Activated T-cell treated with anti-CD3 and anti-CD28 coated beads, Interleukin-2, amount 50 U/mL, for 24 hours (primary cell): Measurements from ENCODE around the gene HERC5.
A peak's percentile ranks its signal among the peaks of the same experiment; 100 is the strongest.
"Not testable (repeated sequence)": the region's sequence is repeated elsewhere in the genome, so short reads cannot be mapped to it uniquely, and the experiment has no call there.

Source experiments
- DNase-seq: peaks from one replicate; pipeline ENCODE4 v3.0.0-alpha.2; 2020
- H3K27ac Mint-ChIP-seq: 2 replicates; pipeline ENCODE4 v1.8.0; 2020; ENCODE audit warnings: mild to moderate bottlenecking, mixed read lengths
- H3K27me3 Mint-ChIP-seq: 2 replicates; pipeline ENCODE4 v1.8.0; 2020; ENCODE audit warnings: mixed read lengths
- H3K36me3 Mint-ChIP-seq: 2 replicates; pipeline ENCODE4 v1.8.0; 2020; ENCODE audit warnings: low read depth, mixed read lengths
- H3K4me1 Mint-ChIP-seq: 2 replicates; pipeline ENCODE4 v1.8.0; 2020; ENCODE audit warnings: low read depth, mixed read lengths
- H3K4me3 Mint-ChIP-seq: 2 replicates; pipeline ENCODE4 v1.8.0; 2020; ENCODE audit warnings: mild to moderate bottlenecking, moderate library complexity, mixed read lengths
- H3K9me3 Mint-ChIP-seq: 2 replicates; pipeline ENCODE4 v1.8.0; 2020; ENCODE audit warnings: mixed read lengths

The HERC5 gene

DNA sequence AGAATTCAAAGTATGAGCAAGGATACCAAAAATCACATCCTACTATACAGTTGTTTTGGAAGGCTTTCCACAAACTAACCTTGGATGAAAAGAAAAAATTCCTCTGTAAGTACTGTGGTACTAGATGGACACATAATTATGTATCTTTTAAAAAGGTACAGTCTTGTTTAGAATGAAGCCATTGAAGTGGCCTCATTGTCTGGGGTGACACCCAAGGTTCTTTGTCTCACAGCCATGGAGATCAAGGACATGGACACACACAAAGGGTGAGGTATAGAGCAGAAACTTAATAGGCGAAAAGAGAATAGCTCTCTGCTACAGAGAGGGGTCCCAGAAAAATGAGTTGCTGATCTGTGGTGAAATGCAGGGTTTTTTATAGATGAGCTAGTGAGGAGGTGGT is 16.8 kb upstream of the HERC5 start:
- no peak overlapping the region for H3K4me3 Mint-ChIP-seq
- peaks cover 43% of the 10 kb centered on the region for H3K36me3 Mint-ChIP-seq
- no peaks in the 10 kb centered on the region for H3K9me3 Mint-ChIP-seq
- H3K4me1 Mint-ChIP-seq, result no peaks in the 10 kb centered on the region
- no peaks in the 10 kb centered on the region for H3K27me3 Mint-ChIP-seq
- no peak overlapping the region for H3K27ac Mint-ChIP-seq
- no peak for DNase-seq

DNA sequence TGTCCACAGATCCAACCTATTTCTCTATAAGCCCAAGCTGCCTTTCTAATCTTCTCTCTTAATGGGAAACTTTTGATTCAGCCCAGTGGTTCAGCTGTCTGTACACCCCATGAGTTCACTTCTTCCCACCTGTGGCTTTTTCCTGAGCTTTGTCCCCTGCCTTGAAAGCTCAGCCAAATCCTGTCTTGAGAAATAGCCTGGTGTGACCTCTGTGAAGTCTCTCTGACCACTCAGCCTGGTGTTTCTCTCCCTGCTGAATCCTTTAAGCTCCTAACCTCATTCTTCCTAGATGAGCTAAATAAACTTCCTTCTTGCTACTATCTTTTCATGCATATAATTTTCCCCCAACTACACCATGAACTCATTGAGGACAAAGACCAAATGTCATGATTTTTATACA is 15.2 kb upstream of the HERC5 start:
- no peaks in the 10 kb centered on the region for H3K4me1 Mint-ChIP-seq
- H3K36me3 Mint-ChIP-seq, result peaks cover 33% of the 10 kb centered on the region
- H3K4me3 Mint-ChIP-seq, result no peak overlapping the region
- H3K9me3 Mint-ChIP-seq, result no peaks in the 10 kb centered on the region
- DNase-seq, result no peak
- H3K27ac Mint-ChIP-seq, result no peak overlapping the region
- H3K27me3 Mint-ChIP-seq, result no peaks in the 10 kb centered on the region

DNA sequence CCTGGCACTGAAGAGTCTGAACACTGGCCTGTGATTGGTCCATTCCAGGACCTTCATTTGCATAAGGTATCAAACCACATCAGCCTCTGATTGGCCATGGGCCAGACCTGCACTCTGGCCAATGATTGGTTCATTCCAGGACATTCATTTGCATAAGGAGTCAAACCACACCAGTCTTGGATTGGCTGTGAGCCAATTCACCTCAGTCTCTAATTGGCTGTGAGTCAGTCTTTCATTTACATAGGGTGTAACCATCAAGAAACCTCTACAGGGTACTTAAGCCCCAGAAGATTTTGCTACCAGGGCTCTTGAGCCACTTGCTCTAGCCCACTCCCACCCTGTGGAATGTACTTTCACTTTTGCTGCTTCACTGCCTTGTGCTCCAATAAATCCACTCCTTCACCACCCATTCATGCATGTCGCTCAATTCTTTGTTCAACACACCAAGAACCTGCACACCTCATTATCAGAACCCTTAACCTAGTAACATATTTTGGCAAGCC is 14.2 kb upstream of the HERC5 start:
- Mint-ChIP-seq H3K27ac (peak overlapping the region; percentile 11), H3K4me3 (no peak overlapping the region), H3K27me3 (no peaks in the 10 kb centered on the region), H3K4me1 (no peaks in the 10 kb centered on the region), H3K36me3 (peaks cover 30% of the 10 kb centered on the region), H3K9me3 (no peaks in the 10 kb centered on the region)
- DNase-seq, result no peak

DNA sequence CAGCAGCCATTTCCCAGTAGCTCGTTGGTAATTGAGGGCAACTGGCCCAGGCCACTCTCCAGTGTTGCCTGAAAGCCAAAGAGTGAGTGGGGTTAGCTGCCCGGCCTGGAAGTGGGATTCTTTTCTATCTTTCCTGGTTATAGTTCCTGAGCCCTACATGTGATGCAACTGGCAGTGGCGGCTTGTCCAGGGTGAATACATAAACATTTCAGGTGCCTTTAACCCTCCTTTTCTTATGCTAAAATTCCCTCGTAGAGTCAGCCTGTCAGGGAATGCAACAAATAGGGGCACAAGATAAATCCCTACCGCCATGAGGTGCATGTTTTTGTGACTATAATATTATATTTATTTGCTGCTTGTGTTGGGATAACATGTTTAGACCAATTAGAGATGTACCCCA is 13.4 kb upstream of the HERC5 start:
- Mint-ChIP-seq H3K27me3 (no peaks in the 10 kb centered on the region), H3K4me3 (no peak overlapping the region), H3K9me3 (no peaks in the 10 kb centered on the region), H3K27ac (no peak overlapping the region), H3K36me3 (peaks cover 28% of the 10 kb centered on the region), H3K4me1 (no peaks in the 10 kb centered on the region)
- no peak for DNase-seq

DNA sequence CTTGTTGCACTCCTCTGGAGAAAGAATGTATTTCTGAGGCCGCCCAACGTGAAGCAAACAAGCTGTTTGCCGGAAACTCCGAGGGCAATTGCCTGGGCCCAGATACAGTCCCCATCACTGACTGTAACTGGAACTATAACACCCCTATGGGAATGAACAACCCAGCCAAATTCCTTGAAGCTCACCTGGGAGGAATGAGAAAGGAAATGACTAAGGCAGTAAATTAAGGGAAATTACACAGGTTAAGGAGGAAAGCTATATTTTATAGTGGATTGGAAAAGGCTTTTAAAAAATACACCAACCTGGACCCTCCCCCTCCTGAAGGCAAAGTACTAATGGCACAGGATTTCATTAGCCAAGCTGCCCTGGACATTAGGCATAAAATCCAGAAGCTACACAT is 11.7 kb upstream of the HERC5 start:
- Mint-ChIP-seq H3K27me3 (no peaks in the 10 kb centered on the region), H3K27ac (no peak overlapping the region), H3K4me3 (no peak overlapping the region), H3K36me3 (peaks cover 17% of the 10 kb centered on the region), H3K4me1 (no peaks in the 10 kb centered on the region), H3K9me3 (no peaks in the 10 kb centered on the region)
- no peak for DNase-seq

DNA sequence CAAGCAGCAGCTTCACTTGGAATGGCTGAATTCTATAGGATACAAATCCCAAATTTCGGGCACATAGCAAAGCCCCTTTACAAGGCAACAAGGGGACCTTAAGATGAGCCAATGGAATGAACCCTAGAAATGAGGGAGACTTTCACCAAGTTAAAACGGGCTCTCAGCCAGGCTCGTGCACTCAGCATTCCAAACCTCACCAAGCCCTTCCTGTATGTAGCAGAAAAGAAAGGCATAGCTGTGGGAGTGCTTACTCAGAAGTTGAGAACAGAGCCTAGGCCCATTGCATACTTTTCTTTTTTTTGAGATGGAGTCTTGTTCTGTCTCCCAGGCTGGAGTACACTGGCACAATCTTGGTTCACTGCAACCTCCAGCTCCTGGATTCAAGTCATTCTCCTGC is 10.8 kb upstream of the HERC5 start:
- Mint-ChIP-seq H3K4me3 (no peak overlapping the region), H3K27me3 (no peaks in the 10 kb centered on the region), H3K9me3 (no peaks in the 10 kb centered on the region), H3K4me1 (no peaks in the 10 kb centered on the region), H3K36me3 (peaks cover 16% of the 10 kb centered on the region), H3K27ac (no peak overlapping the region)
- DNase-seq, result no peak

DNA sequence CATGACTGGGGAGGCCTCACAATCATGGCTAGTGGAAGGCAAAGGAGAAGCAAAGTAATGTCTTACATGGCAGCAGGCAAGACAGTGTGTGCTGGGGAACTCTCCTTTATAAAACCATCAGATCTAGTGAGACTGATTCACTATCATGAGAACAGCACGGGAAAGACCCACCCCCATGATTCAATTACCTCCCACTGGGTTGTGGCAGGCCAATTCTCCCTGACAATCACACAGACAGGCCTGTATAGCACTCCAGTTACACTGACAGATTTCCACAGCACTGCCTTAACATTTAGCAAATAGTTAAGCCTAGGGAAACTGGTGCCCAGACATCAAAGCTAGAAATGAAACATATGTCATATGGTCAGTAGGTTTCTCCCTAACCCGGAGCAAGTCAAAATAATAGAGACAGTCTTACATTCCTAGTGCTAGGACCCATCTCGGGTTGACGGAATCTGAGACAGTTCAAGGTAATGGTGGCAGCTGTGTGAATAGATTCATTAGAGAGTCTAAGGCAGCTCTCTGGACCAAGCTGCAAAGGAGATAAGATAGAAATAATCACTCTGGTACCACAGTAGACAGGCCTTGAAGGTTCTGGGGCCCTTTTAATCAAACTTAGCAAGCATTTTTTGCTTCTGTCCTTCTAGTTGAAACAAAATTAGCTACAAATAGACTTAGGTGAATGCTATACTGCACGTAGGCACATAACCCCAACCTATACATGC is 9.4 kb upstream of the HERC5 start:
- Mint-ChIP-seq H3K36me3 (peaks cover 10% of the 10 kb centered on the region), H3K4me1 (no peaks in the 10 kb centered on the region), H3K4me3 (no peak overlapping the region), H3K27ac (no peak overlapping the region), H3K27me3 (no peaks in the 10 kb centered on the region), H3K9me3 (no peaks in the 10 kb centered on the region)
- no peak for DNase-seq

DNA sequence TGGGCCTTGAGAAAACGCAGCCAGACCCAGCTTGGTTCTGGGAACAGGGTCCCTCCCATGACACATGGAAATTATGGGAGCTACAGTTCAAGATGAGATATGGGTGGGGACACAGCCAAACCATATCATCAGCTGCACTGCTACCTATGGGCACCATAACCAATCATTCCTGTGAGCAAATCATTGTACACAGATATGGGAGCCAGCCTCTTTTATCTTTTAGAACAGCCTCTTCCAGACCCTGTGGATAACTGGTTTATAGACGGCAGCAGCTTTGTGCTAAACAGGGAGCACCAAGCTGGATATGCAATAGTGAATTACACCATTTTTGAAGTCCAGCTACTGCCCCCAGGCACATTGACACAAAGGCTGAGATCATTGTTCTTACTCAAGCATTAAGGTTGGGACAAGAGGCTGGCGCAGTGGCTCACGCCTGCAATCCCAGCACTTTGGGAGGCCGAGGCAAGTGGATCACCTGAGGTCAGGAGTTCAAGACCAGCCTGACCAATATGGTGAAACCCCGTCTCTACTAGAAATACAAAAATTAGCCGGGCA is 8.6 kb upstream of the HERC5 start:
- H3K27me3 Mint-ChIP-seq, H3K9me3 Mint-ChIP-seq, H3K27ac Mint-ChIP-seq, H3K36me3 Mint-ChIP-seq, H3K4me3 Mint-ChIP-seq, DNase-seq, H3K4me1 Mint-ChIP-seq: not testable (repeated sequence)

DNA sequence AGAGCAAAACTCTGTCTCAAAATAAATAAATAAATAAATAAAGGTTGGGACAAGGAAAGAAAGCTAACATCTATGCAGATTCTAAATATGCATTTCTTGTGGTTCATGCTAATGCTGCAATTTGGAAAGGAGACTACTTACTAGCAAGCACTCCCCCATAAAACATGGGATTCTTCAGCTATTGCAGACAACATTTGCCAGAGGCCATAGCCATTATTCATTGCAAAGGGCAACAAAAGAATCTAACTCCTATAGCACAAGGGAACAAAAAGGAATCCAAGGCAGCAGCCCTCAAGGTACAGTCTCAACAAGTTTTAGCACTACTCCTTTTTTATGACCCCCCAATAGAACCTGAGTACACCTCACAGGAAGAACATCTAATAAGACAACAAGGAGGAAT is 8.0 kb upstream of the HERC5 start:
- no peaks in the 10 kb centered on the region for H3K27me3 Mint-ChIP-seq
- no peaks in the 10 kb centered on the region for H3K36me3 Mint-ChIP-seq
- no peak overlapping the region for H3K4me3 Mint-ChIP-seq
- no peak for DNase-seq
- H3K9me3 Mint-ChIP-seq, result no peaks in the 10 kb centered on the region
- H3K4me1 Mint-ChIP-seq, result no peaks in the 10 kb centered on the region
- H3K27ac Mint-ChIP-seq, result no peak overlapping the region

DNA sequence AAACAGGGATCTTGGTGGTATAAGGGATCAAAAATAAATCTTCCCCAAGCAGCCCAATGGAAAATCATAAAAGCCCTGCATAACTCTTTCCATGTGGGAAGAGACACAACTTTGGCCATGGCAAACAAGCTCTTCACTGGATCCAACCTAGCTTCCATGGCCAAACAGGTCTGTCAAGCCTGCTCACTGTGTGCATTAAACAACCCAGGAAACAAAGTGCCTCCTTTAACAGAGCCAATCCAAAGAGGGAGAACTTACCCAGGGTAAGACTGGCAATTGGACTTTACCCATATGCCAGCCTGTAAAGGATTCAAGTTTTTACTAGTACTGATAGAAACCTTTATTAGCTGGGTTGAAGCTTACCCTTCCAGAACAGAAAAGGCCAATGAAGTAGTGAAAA is 7.6 kb upstream of the HERC5 start:
- H3K4me3 Mint-ChIP-seq, result no peak overlapping the region
- H3K36me3 Mint-ChIP-seq, result no peaks in the 10 kb centered on the region
- H3K9me3 Mint-ChIP-seq, result no peaks in the 10 kb centered on the region
- H3K27ac Mint-ChIP-seq, result no peak overlapping the region
- no peaks in the 10 kb centered on the region for H3K4me1 Mint-ChIP-seq
- H3K27me3 Mint-ChIP-seq, result no peaks in the 10 kb centered on the region
- DNase-seq, result no peak

DNA sequence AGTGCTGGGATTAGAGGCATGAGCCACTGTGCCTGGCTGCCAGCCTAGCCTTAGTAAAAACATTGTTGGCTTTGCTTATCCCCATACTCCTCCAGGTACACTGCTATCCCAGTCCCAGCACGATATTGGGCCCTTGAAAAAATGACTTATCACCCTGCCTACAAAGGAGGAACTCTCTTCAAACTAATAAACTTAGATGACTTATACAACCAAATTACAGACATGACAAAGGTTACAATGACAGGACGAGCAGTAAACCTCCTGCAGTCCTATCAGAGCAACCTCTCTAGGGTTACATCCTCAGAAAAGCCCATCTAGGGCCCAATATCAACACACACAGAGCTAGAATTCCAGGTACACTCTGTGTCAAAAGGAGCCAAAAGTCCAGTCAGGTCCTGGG is 5.7 kb upstream of the HERC5 start:
- Mint-ChIP-seq H3K9me3 (no peaks in the 10 kb centered on the region), H3K27me3 (no peaks in the 10 kb centered on the region), H3K4me3 (no peak overlapping the region), H3K27ac (no peak overlapping the region), H3K4me1 (peaks cover 8% of the 10 kb centered on the region), H3K36me3 (no peaks in the 10 kb centered on the region)
- no peak for DNase-seq

DNA sequence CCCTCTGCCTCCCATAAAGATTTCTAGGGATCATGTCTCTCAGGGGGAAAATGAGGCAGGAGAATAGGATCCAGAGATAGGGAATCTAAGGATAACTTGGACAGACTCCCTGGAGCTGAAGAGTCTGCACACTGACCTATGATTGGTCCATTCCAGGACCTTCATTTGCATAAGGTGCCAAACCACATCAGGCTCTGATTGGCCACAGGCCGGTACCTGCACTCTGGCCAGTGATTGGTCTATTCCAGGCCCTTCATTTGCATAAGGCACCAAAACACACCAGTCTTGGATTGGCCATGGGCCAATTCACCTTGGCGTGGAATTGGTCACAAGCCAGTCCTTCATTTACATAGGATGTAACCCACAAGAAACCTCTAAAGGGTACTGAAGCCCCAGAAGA is 4.0 kb upstream of the HERC5 start:
- Mint-ChIP-seq H3K27me3 (peaks cover 1% of the 10 kb centered on the region), H3K4me3 (no peak overlapping the region), H3K4me1 (peaks cover 18% of the 10 kb centered on the region), H3K36me3 (peaks cover 5% of the 10 kb centered on the region), H3K27ac (no peak overlapping the region), H3K9me3 (no peaks in the 10 kb centered on the region)
- DNase-seq, result no peak

DNA sequence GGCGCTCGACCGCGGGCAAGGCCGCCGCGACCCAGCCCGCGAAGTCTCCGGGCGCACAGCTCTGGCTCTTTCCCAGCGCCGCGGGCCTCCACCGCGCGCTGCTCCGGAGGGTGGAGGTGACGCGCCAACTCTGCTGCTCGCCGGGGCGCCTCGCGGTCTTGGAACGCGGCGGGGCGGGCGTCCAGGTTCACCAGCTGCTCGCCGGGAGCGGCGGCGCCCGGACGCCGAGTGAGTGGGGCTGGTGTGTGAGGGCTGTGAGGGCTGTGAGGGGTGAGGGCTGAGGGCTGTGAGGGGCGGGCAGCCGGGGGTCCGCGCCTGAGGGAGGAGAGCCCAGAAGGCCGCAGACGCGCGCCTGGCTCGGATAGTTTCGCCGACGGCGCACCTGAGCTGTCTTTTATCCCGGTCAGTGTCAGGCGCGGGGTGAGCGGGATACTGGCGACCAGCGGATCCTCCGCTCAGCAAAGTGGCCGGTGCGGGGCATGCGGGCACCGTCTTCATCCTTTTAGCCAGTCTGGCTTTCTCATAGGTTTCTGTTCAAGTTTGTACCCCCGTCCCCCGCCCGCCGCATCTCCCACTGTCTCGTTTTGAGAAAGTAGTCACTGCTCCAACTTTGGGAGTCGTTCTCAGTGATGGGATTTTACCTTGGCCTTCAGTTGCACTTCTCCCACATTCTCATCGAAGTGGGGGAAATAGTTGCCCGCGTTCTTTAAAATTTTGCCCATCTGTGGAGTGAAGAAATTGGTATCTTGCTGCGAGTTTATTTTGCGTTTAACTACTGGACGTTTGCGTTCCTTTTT is 586 bp downstream of the HERC5 start:
- H3K9me3 Mint-ChIP-seq, result no peaks in the 10 kb centered on the region
- peak overlapping the region; percentile 99 for H3K27ac Mint-ChIP-seq
- DNase-seq, result no peak
- peaks cover 2% of the 10 kb centered on the region for H3K27me3 Mint-ChIP-seq
- peaks cover 14% of the 10 kb centered on the region for H3K36me3 Mint-ChIP-seq
- peaks cover 31% of the 10 kb centered on the region for H3K4me1 Mint-ChIP-seq
- H3K4me3 Mint-ChIP-seq, result peak overlapping the region; percentile 98

DNA sequence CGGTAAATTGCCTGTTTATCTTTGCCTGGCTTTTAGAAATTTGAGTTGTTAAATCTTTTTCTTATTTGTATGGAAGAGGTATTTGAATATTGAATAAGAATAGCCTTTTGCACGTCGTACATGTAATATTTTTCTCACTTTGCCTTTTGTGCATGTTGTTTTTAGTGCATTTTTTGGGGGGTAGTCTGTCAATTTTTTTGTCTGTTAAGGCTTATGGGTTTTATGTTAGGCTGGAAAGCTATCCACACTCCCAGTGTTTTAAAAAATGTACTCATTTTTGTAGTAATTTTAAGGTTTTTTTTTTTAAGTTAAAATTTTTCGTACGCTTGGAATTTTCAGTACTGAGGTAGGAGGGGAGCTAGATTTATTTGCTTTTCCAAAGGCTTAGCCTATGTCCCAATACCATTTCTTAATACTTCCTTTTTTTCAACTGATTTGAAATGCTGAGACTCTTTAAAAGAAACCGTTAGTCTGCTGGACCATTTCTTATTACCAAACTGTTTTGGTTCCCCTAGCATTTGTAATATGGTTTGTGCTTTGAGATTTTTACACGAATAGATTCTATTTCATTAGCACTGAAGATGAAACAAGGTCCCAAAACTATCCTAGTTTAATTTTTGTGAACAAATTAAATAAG is 1.3 kb downstream of the HERC5 start:
- peaks cover 2% of the 10 kb centered on the region for H3K27me3 Mint-ChIP-seq
- H3K4me1 Mint-ChIP-seq, result peaks cover 31% of the 10 kb centered on the region
- H3K9me3 Mint-ChIP-seq, result no peaks in the 10 kb centered on the region
- H3K4me3 Mint-ChIP-seq, result peak overlapping the region; percentile 98
- no peak for DNase-seq
- peak overlapping the region; percentile 85 for H3K27ac Mint-ChIP-seq
- H3K36me3 Mint-ChIP-seq, result peaks cover 19% of the 10 kb centered on the region
